Astrocyte (in vitro differentiated cells and primary cell): ENCODE data around the gene PDXK. TPM values are rescaled to one million over a fixed set of nuclear protein-coding genes. Genes with fewer than 3 reads are reported as not detected.

Experiments used
- DNase-seq: peaks from one replicate; pipeline ENCODE4 v3.0.0-alpha.2; 2010; ENCODE audit warnings: low read depth
- FAIRE-seq: peaks from 2 replicates; lab custom pipeline; 2011; peaks lifted over from hg19 to GRCh38; lab: Jason Lieb, UNC
- H2AFZ ChIP-seq: 2 replicates; pipeline ENCODE4 v1.6.0; 2012; ENCODE audit warnings: low read depth, low read length, inconsistent platforms
- H3K27ac ChIP-seq: 2 replicates; pipeline ENCODE4 v1.5.1; 2011; ENCODE audit warnings: low read depth, low read length, inconsistent platforms
- H3K27me3 ChIP-seq: 2 replicates; pipeline ENCODE4 v1.6.0; 2011; ENCODE audit warnings: low read length, inconsistent platforms; ENCODE audit not compliant: insufficient read depth
- H3K36me3 ChIP-seq: 2 replicates; pipeline ENCODE4 v1.5.1; 2011; ENCODE audit warnings: low read length, inconsistent platforms; ENCODE audit not compliant: insufficient read depth
- H3K4me1 ChIP-seq: 2 replicates; pipeline ENCODE4 v1.5.1; 2011; ENCODE audit warnings: low read length, inconsistent platforms; ENCODE audit not compliant: insufficient read depth
- H3K4me2 ChIP-seq: 2 replicates; pipeline ENCODE4 v1.6.0; 2012; ENCODE audit warnings: low read length, inconsistent platforms
- H3K4me3 ChIP-seq: 2 replicates; pipeline ENCODE4 v1.5.1; 2011; ENCODE audit warnings: low read depth, mild to moderate bottlenecking, low read length, inconsistent platforms; ENCODE audit not compliant: insufficient read depth
- H3K79me2 ChIP-seq: 2 replicates; pipeline ENCODE4 v1.6.0; 2012; ENCODE audit warnings: mild to moderate bottlenecking, low read length, inconsistent platforms; ENCODE audit not compliant: insufficient read depth
- H3K9ac ChIP-seq: 2 replicates; pipeline ENCODE4 v1.6.0; 2012; ENCODE audit warnings: mild to moderate bottlenecking, low read length, inconsistent platforms
- H3K9me3 ChIP-seq: 2 replicates; pipeline ENCODE4 v1.5.1; 2012; ENCODE audit warnings: low read depth, mild to moderate bottlenecking, low read length, inconsistent platforms; ENCODE audit not compliant: insufficient read depth
- H4K20me1 ChIP-seq: 2 replicates; pipeline ENCODE4 v1.6.0; 2012; ENCODE audit warnings: low read length, inconsistent platforms; ENCODE audit not compliant: insufficient read depth
- H3K27ac Mint-ChIP-seq: one replicate; pipeline ENCODE4 v1.8.0; 2021; ENCODE audit warnings: mild to moderate bottlenecking, mixed read lengths; ENCODE audit not compliant: unreplicated experiment
- H3K27me3 Mint-ChIP-seq: one replicate; pipeline ENCODE4 v1.8.0; 2021; ENCODE audit warnings: low read depth, mixed read lengths; ENCODE audit not compliant: unreplicated experiment
- H3K36me3 Mint-ChIP-seq: one replicate; pipeline ENCODE4 v1.8.0; 2021; ENCODE audit warnings: low read depth, mixed read lengths; ENCODE audit not compliant: unreplicated experiment
- H3K4me1 Mint-ChIP-seq: one replicate; pipeline ENCODE4 v1.8.0; 2021; ENCODE audit warnings: low read depth, mixed read lengths; ENCODE audit not compliant: unreplicated experiment
- H3K4me3 Mint-ChIP-seq: one replicate; pipeline ENCODE4 v1.8.0; 2021; ENCODE audit warnings: mild to moderate bottlenecking, moderate library complexity, mixed read lengths; ENCODE audit not compliant: unreplicated experiment
- H3K9me3 Mint-ChIP-seq: one replicate; pipeline ENCODE4 v1.8.0; 2021; ENCODE audit warnings: mild to moderate bottlenecking, mixed read lengths; ENCODE audit not compliant: unreplicated experiment
- CTCF ChIP-seq: IDR thresholded peaks from 2 replicates; pipeline ENCODE4 v1.5.1; 2011; ENCODE audit warnings: low read depth, mild to moderate bottlenecking, inconsistent platforms, low read length, moderate library complexity; ENCODE audit not compliant: insufficient read depth
- EZH2 ChIP-seq: IDR thresholded peaks from 2 replicates; pipeline ENCODE4 v1.6.1; 2012; ENCODE audit warnings: mild to moderate bottlenecking, low read length, inconsistent platforms; ENCODE audit not compliant: insufficient read depth
- total RNA-seq: library from RNA; stranded (reverse); gene quantifications from 2 replicates; pipeline ENCODE4 v1.2.1, GENCODE V29; 2021

The PDXK gene
- total RNA-seq, 1 donor from 2014 or later, result 180 TPM

- FAIRE-seq (no peak), DNase-seq (no peak)
- Histone ChIP-seq H3K4me2 (no peak overlapping the region), H3K79me2 (no peaks in the 10 kb centered on the region), H2AFZ (no peak overlapping the region), H3K4me3 (no peak overlapping the region), H3K9me3 (no peaks in the 10 kb centered on the region), H3K4me1 (no peaks in the 10 kb centered on the region), H4K20me1 (peaks cover 31% of the 10 kb centered on the region), H3K9ac (no peak overlapping the region), H3K27ac (no peak overlapping the region), H3K36me3 (peaks cover 23% of the 10 kb centered on the region), H3K27me3 (no peaks in the 10 kb centered on the region)
- no peak for TF ChIP-seq CTCF
- Mint-ChIP-seq H3K9me3 (no peaks in the 10 kb centered on the region), H3K4me3 (no peak overlapping the region), H3K27ac (no peak overlapping the region), H3K27me3 (no peaks in the 10 kb centered on the region), H3K36me3 (peaks cover 30% of the 10 kb centered on the region), H3K4me1 (no peaks in the 10 kb centered on the region)
Observed at GRCh38 chr21:43800566-43800965, 81.6 kb downstream of the PDXK start.

GRCh38 chr21:43801006-43801783 is 82.3 kb downstream of the PDXK start:
- H3K4me1 ChIP-seq, result no peaks in the 10 kb centered on the region
- H3K9me3 ChIP-seq, result no peaks in the 10 kb centered on the region
- H3K4me1 Mint-ChIP-seq, result no peaks in the 10 kb centered on the region
- H4K20me1 ChIP-seq, result peaks cover 30% of the 10 kb centered on the region
- H3K4me3 Mint-ChIP-seq, result no peak overlapping the region
- H3K4me3 ChIP-seq, result no peak overlapping the region
- H3K4me2 ChIP-seq, result no peak overlapping the region
- no peak overlapping the region for H2AFZ ChIP-seq
- no peak for DNase-seq
- H3K9me3 Mint-ChIP-seq, result no peaks in the 10 kb centered on the region
- no peak for TF ChIP-seq EZH2
- TF ChIP-seq CTCF, result no peak
- no peaks in the 10 kb centered on the region for H3K27me3 ChIP-seq
- peaks cover 32% of the 10 kb centered on the region for H3K36me3 Mint-ChIP-seq
- no peak overlapping the region for H3K27ac Mint-ChIP-seq
- H3K36me3 ChIP-seq, result peaks cover 22% of the 10 kb centered on the region
- FAIRE-seq, result no peak
- H3K27ac ChIP-seq, result no peak overlapping the region
- no peaks in the 10 kb centered on the region for H3K27me3 Mint-ChIP-seq
- no peak overlapping the region for H3K9ac ChIP-seq
- no peaks in the 10 kb centered on the region for H3K79me2 ChIP-seq

GRCh38 chr21:43802713-43803313 is 83.9 kb downstream of the PDXK start:
- DNase-seq, result no peak
- no peak overlapping the region for H3K9ac ChIP-seq
- no peaks in the 10 kb centered on the region for H3K9me3 ChIP-seq
- H3K4me3 ChIP-seq, result no peak overlapping the region
- Mint-ChIP-seq H3K4me1 (no peaks in the 10 kb centered on the region), H3K4me3 (no peak overlapping the region), H3K27me3 (no peaks in the 10 kb centered on the region), H3K36me3 (peaks cover 30% of the 10 kb centered on the region), H3K27ac (no peak overlapping the region), H3K9me3 (no peaks in the 10 kb centered on the region)
- peaks cover 8% of the 10 kb centered on the region for H3K36me3 ChIP-seq
- H4K20me1 ChIP-seq, result peaks cover 26% of the 10 kb centered on the region
- TF ChIP-seq EZH2 (no peak), CTCF (no peak)
- H2AFZ ChIP-seq, result no peak overlapping the region
- no peaks in the 10 kb centered on the region for H3K79me2 ChIP-seq
- H3K27ac ChIP-seq, result no peak overlapping the region
- H3K27me3 ChIP-seq, result no peaks in the 10 kb centered on the region
- no peak for FAIRE-seq
- no peak overlapping the region for H3K4me2 ChIP-seq
- H3K4me1 ChIP-seq, result no peaks in the 10 kb centered on the region
